ENCODE measurements around the gene FMN2.

- TF ChIP-seq CTCF (conservative IDR thresholded peaks at IDR 0.05): no peak
- TF ChIP-seq ZFX (IDR thresholded peaks at IDR 0.05): no peak
Measured at GRCh38 chr1:240350910-240351331, 259.2 kb downstream of the FMN2 start.
